GM10847 (cell line): ENCODE results near the gene NFE2L2.

Experiments
- POLR2A ChIP-seq: IDR thresholded peaks from 2 replicates; pipeline ENCODE4 v1.6.1; 2011; ENCODE audit not compliant: insufficient read length; ENCODE audit errors: extremely low read depth

NFE2L2 gene

GRCh38 chr2:177188482-177189469 lies 75.8 kb downstream of the NFE2L2 start:
- no peak for TF ChIP-seq POLR2A

- no peak for TF ChIP-seq POLR2A
These were observed 76.8 kb downstream of the NFE2L2 start for GRCh38 chr2:177187631-177188312.

GRCh38 chr2:177184606-177185005 lies 79.9 kb downstream of the NFE2L2 start:
- no peak for TF ChIP-seq POLR2A

DNA sequence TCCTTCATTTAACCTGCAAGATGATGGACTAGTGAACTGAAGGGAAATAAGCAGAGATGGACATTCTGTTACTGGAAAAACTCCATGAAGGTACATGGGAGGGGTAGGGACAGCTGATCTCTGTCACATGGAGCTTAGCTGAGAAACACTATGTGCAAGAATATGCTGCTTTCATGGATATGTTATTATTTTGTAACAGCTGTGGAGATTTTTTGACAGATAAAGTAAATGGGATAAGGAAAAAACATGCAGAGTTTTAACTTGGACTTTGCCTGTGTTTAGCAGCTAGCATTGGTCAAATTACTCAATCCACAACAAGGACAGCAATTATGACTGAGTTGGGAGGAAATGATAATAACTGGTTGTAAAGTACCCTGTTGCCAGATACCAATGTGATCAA lies 80.7 kb downstream of the NFE2L2 start:
- no peak for TF ChIP-seq POLR2A
